CD4-positive, alpha-beta T cell treated with Interleukin-6 for 4 hours (primary cell): ENCODE results near the gene TAF1C.
"Not testable (repeated sequence)": the region's sequence is repeated elsewhere in the genome, so short reads cannot be mapped to it uniquely, and the experiment has no call there.

ENCODE experiments used
- DNase-seq: peaks from one replicate; pipeline ENCODE4 v3.0.0-alpha.2; 2020; ENCODE audit warnings: mixed read lengths

The TAF1C gene

DNA sequence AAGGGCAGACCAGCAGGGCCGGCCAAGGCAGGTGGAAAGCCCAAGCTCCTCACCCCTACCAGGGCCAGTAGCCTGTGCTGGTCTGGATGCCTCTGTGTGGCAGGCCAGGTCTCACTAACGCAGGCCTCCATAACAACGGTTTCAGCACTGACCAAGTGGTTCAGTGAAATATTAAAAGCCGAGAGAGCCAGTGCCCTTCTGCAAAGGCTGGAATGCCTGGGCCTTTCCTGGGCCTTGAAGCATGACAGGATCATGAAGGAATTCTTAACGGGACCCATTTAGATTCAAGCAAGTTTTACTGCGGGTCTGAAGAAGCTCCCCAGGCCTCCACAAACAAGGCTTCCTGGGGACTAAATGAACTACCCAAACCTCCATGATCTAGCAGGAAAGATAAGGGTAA is 20.4 kb upstream of the TAF1C start:
- DNase-seq, result no peak

DNA sequence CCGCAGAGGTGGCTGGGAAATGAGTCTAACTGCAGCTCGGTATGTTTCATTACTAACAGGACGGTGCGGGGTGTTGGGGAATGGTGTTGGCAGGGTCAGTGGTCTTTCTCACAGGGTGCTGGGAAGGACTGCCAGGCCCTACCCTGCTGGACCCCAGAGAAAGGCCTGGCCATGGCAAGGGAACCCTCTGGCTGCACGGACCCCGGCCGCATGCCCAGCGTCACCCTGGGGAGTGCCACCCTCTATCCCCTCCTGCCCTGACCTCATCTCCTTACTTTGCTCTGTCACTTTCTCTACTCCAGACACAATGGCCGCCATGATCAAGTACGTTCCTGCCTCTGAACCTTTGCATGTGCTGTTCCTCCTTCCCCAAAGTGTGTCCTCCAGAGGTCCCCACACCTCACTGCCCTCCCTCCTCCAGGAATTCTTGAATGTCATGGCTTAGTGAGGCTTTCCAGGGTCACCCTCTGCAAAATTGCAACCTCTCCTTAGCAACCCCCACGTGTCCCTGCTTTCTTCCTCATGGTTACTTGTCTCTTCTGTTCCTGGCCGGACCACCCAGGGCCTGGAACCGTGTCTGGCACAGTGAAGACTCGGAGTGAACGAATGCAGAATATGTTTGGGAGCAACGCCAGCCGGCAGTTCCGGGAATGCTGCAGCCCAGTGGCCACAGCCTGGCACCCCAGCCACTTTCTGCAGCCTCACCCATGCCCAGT is 19.3 kb upstream of the TAF1C start:
- no peak for DNase-seq

DNA sequence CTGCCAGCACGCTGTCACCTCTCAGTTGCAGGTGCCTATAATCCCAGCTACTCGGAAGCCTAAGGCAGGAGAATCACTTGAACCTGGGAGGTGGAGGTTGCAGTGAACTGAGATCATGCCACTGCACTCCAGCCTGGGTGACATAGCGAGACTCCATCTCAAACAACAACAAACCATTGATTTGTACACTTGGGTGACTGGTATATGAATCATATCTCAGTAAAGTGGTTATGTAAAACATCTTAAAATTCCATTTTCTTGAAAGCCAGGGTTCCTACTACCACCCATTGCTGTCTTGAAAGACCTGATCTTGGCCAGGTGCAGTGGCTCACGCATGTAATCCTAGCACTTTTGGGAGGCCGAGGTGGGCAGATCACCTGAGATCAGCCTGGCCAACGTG is 18.3 kb upstream of the TAF1C start:
- not testable (repeated sequence) for DNase-seq

DNA sequence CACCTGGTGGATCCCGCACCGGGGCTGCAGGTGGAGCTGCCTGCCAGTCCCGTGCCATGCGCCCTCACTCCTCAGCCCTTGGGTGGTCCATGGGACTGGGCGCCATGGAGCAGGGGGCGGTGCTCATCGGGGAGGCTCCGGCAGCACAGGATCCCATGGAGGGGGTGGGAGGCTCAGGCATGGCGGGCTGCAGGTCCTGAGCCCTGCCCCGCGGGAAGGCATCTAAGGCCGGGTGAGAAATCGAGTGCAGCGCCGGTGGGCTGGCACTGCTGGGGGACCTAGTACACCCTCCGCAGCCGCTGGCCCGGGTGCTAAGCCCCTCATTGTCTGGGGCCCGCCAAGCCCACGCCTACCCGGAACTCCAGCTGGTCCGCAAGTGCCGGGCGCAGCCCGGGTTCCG is 17.7 kb upstream of the TAF1C start:
- DNase-seq, result not testable (repeated sequence)

DNA sequence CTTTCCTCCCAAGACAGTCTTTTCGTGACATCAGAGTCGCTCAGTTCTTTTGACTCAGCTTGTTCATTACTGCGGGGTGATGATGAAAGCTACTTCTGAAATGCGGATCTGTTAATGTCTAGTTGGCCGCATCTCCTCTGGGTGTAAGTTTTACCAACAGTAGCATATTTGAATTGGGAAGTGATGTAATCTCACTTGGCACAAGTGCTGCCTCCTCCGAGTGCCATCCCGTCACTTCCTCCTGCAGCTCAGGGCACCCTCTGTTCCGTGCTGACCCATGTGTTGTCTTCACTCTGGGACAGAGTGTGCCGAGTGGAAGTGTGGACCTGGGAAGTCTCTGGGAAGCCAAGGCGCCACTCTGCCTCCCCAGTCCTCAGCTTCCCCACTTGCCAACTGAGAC is 13.0 kb upstream of the TAF1C start:
- no peak for DNase-seq

DNA sequence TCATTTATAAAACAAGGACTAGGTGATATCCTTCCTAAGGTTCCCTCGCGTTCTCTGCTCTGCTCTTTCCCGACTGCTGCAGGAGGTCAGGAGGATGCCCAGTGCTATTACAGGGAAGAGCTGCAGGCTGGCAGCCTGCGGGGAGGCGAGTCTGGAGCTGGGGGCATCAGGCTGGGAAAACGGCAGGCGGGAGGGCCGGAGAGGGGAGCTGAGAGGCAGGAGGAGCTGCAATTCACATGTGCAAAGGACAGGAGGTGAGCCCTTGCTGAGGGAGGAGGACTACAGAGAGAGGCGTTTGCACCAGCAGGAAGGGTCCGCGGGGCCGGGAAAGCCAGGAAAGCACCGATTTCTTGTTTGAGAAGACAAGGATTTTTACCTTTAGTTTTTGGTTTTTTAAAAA is 12.2 kb upstream of the TAF1C start:
- no peak for DNase-seq

DNA sequence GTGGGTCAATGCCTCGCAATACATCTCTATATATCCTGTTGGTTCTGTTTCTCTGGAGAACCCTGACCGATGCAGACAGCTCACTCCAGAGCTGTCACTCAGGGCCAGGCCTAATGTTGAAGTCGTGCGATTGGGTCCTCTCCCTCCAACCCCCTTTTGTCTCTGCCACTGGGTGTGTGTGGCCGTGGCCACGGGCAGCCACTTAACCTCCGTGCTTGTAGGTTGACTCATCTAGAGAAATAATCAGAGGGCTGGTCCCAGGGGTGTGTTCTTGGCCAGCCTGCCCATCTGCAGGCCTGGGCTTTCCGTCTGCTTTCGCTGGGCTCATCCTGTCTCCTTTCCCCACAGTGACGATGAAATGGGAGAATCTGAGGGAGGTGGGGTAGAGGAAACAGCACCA is 11.5 kb upstream of the TAF1C start:
- DNase-seq, result no peak

DNA sequence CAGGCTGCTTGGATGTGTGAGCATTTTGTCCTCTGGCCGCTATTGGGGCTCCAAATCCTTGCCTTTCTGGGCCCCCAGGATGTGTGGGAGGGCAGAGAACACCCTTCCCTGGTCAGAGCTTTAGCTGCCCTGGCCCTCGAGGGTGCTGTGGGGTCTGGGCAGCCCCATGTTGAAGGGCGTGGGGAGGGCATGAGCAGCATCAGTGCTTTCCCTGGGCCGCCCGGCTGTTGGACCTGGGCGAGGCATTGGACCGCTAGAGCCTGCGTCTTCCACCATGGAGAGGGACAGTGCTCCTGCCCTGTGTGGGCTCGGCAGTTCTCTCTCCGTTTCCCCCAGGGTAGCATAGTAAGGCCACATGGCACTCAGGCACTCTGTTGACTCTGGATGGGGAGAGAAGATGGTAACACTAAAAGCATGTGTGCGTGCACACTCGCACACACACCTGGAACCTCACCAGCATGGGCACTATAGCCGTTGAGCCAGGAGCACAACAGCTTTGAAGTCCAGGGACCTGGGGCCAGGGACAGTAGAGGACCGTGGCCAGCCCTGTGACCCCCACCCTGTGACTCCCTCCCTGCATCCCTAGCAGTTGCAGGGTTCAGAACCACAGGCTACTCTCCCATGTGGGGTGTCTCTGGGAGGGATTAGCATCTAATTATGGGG is 10.7 kb upstream of the TAF1C start:
- DNase-seq, result no peak

DNA sequence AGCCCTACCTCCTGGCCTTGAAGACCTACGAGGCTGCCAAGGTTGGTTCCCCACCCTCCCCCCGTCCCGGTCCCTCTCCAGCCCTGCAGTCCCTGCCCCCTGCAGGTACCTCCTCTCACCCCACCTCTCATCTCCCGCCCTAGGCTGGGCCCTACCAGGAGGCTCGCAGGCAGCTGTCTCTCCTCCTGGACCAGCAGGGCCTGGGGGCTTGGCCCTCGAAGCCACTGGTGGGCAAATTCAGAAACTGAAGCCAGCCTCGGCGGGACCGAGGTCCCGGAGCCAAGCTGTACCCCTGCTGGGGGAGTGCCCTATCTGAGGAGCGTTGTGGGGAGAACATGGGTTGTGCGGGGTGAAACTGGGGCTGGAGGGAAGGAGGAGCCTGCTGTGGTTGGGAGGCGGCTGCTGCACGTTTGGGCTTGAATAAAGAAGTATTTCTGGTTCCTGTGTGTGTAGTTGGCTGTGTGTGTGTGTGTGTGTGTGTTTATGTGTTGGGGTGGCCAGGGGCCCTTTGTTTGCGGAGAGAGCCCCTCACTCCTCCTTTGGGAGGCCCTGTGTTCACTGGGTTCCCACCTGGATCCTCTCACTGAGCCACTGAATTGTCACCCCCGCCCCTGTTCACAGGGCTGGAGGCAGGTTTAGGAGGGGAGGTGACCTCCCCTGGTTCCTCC is 10.0 kb upstream of the TAF1C start:
- DNase-seq, result no peak

DNA sequence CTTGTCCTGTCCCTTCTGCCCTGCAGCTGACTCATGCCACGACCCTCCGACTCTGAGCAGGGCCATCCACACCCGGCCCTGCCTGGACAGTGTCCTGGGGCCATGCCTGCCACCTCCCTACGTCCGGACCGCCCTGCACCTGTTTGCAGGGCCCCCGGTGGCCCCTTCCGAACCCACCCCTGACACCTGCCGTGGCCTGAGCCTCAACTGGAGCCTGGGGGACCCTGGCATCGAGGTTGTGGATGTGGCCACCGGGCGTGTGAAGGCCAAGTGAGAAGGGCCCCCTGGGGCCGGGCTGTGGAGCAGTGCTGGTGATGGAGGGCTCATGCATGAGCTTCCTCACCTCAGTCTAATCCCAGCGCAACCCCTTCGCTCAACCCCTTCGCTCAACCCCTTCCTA is 9.2 kb upstream of the TAF1C start:
- DNase-seq, result no peak

DNA sequence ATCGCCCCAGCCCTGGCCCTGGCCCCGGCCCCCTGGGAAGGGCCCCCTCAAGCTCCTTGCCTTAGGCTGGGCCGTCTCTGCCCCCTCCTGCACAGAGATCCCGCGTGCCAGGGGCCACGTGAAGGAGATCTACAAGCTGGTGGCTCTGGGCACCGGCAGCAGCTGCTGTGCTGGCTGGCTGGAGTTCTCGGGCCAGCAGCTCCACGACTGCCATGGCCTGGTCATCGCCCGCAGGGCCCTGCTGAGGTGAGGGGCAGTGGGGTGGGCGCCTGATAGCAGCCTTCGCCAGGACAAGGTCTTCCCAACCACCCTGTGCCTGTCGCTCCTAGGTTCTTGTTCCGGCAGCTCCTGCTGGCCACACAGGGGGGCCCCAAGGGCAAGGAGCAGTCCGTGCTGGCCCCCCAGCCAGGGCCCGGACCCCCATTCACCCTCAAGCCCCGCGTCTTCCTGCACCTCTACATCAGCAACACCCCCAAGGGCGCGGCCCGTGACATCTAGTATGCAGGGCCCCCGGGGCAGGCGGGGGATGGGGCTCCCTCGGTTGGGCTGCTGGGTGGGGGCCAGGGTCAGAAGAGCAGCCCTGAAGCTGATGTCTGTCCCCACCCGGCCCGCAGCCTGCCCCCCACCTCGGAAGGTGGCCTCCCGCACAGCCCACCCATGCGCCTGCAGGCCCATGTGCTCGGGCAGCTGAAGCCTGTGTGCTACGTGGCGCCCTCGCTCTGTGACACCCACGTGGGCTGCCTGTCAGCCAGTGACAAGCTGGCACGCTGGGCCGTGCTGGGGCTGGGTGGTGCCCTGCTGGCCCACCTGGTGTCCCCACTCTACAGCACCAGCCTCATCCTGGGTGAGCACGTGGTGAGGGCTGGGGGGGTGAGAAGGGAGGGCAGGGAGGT is 8.6 kb upstream of the TAF1C start:
- no peak for DNase-seq

DNA sequence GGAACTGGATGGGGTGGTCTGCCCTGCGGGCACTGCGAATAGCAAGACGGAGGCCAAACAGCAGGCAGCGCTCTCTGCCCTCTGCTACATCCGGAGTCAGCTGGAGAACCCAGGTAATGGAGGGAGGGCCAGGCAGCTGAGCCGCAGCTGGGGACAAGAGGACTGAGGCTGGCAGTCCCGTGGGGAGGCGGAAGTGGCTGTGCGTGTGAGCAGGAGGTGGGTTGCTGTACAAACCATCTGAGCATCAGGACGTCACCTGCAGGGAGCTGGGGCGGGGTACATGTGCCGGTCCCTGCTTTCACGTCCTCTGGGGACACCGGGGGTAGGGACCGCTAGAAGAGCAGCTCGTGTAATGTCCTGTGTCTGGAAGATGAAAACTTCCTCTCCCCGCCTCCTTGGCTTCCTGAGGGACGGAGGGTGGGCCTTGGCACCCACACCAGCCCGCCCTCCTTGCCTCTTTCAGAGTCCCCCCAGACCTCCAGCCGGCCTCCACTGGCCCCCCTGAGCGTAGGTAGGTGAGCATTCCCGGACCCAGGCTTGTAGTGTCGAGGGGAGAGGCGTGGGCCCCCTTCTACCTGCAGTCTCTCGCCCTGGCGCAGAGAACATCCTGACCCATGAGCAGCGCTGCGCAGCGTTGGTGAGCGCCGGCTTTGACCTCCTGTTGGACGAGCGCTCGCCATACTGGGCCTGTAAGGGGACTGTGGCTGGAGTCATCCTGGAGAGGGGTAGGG is 7.8 kb upstream of the TAF1C start:
- peak; percentile 62 for DNase-seq

DNA sequence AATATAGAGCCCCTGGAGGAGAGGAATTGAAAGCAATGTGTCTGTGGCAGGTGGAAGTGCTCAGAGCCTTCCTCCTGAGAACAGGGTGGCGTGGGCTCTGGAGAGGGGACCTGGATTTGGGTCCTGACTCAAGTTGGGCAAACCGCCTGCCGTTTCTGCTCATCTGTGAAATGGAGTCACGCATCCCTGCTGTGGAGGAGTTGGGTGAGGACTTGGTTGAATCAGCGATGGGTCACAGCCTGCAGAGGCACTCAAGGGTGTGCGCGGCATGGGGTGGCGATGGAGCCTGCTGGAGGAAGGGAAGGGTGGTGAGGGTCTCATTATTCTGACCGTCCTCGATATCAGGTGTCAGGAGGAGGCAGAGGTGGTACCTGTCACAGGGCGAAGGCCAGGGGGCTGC is 7.2 kb upstream of the TAF1C start:
- no peak for DNase-seq

DNA sequence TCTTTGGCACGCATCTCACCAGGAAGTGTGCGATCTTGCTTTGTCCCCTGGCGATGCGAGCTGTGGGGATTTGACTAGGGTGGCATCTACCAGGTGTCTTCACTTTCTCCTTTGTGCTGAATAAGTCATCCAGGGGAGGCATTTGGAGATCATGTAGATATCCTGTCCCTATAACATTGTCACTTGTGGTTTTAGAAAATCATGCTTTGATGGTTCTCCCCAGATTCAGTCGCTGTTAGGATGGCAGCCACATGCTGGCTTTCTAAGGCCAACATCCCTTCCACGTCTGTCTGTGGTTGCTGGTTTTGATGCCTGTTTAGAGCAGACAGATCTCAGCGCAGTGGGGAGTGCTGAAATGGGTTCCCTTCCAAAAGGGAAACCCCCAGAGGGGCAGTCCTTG is 6.6 kb upstream of the TAF1C start:
- DNase-seq, result peak; percentile 25

DNA sequence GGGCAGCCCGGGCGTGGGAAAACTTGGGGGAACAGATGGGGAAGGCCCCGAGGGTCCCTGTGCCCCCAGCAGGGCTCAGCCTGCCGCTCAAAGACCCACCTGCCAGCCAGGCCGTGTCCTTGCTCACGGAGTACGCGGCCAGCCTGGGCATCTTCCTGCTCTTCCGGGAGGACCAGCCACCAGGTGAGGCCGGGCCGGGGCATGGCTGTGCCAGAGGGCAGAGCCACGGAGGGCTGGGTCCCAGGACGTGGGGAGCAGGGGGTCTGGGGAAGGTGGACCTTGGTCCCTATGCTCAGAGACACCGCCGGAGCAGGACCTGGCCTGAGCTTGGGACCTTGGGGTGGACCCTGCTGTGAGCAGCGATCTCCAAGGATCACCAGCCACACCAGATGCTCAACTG is 4.6 kb upstream of the TAF1C start:
- no peak for DNase-seq

DNA sequence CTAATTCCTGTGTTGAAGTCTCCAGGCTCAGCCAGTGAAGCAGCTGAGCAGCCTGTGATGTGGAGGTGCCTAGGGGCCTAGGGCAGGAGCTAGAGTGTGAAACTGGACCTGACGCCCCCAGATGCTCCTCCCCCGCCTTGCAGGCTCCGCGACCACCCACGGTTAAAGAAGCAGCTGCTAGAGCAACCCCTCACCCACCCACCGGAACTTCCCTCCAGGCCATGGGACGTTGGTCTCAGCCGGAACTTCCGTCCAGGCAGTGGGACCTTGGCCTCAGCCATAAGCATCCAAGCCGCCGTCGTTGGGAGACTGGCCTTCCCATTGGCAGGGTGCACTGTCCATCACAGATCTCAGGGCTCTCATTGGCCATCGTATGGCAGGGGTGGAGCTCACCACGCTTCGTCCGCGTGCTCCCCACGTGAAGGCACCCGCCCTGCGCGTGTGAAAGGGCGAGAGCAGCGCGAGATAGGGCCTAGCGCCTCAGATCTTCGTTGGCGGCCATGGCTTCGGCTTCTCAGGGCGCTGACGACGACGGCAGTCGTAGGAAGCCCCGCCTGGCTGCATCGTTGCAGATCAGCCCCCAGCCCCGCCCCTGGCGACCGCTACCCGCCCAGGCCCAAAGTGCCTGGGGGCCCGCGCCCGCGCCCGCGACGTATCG is 4.0 kb upstream of the TAF1C start, which contains the start of gene ADAD2:
Gene ADAD2, plus strand, starts transcription at position 427 of the 658 bp plus-strand sequence. Its CDS starts 74 bp downstream, at position 501.
- DNase-seq, result no peak

DNA sequence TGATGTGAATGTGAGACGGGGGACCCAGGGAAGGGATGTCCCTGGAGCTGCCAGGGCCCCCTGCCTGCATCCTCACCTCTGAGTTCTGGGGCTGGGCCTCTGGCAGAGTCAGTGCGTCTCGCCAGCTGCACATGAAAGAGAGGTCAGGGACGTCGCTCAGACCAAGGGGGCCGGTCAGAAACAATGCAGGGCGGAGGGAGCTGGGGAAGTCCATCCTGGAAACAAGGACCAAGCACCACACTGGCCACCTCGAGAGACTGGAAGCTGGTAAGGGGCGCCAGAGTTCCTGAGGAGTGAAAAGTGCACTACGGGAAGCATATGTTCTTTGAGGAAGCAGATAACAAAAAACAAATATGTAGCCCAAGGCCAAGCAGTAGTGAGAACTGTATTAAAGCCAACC is 2.1 kb downstream of the TAF1C start:
- no peak for DNase-seq

DNA sequence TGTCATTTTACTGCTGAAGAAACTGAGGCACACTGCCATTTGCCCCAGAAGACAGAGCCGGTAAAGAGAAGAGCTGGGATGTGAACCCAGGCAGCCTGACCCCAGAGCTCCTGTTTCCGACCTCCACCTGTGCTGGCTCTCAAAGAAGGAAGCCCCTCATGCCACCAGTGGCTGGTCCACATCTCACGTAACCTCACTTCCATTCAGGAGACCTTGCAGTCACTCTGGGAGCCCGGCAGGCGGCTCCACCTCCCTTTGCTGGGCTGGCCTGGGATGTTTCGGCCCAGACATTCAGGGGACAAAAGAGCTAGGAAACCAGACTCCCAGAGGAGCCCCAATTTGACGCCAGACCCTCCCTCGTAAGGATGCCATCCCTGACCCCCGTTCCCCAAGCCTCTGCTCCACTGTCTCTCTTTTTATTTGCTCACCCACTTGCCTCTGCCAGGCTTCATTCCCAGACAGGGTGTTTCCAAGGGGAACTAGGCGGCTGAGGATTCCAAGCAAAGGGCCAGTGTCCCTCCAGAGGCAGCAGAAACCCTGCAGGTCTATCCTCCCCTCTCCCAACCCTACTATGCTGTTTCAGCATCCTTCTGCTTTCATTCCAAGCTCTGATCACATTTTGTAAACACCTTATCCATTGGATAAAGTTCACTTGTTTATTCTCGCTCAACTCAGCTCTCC is 2.8 kb downstream of the TAF1C start:
- DNase-seq, result no peak

DNA sequence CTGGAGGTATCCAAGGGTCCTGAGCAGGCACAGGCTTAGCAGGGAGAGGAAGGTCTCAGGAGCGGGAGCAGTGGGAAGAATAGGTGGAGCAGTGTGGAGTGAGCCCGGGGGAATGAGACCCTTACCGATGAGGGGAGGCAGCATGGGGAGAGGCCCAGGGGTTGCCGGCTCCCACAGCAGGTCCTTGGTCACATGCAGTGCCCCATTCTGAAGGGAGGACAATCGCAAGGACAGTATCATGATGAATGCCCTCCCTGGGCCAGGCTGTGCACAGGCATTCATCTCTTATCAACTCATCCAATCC is 3.3 kb downstream of the TAF1C start:
- no peak for DNase-seq

DNA sequence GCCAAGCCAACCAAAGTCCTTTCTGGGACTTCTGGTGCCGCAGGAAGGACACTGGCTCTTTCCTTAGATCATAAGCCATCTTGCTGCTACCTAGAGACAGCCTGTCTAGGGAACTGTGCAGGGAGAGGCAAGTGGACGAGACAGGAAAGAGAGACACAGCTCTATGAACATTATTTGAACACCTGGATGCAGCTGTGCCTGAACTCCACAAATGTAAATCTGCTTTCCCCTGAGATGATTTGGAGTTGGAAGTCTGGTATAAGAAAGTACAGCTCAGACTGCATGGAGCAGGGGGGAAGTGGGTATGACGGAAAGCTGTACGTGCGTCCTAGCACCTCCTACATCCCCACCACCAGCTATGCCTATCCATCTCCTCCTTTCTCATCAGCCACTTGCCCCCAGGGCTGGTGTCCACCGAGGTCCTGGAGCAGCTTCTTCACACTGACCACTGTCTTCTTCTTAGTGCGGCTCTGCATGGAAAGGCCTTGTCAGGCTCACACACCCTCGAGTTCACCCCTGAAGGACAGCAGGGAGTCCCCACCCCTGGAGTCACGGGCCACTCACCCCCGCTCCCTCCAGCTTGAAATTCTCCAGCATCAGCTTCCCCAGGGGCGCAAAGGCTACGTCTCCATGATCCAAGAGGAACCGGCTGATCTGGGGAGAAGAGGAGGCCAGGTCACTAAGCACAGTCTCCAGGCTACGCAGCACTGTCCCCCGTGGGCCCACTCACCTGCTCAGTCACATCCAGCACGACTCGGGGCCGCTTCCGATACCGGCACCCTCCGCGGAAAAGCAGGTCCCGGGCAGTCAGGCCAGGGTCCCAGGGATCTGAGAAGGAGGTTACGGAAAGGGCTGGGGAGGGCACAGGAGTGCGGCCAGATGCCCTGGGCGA is 3.9 kb downstream of the TAF1C start:
- no peak for DNase-seq
